ENCODE data around the gene NMRK2.

- TF ChIP-seq EZH2 (IDR thresholded peaks at IDR 0.05): no peak
- no peak for TF ChIP-seq POLR2AphosphoS5 (IDR thresholded peaks at IDR 0.05; ENCODE audit: borderline replicate concordance, low read depth, low read length)
Observed at GRCh38 chr19:3968556-3969434, 35.9 kb downstream of the NMRK2 start.
